GM19395 (cell line): Measurements from ENCODE around the gene ANO1.
"Not testable (repeated sequence)": the region's sequence is repeated elsewhere in the genome, so short reads cannot be mapped to it uniquely, and the experiment has no call there.

Experiments
- ATAC-seq: cut with Tn5 transposase; IDR thresholded peaks from one replicate; pipeline ENCODE4 v1.9.1; 2021; ENCODE audit warnings: mild to moderate bottlenecking, moderate library complexity; ENCODE audit not compliant: unreplicated experiment

ANO1 gene

GRCh38 chr11:70204466-70204799 lies 126.3 kb downstream of the ANO1 start:
- ATAC-seq = no peak

- no peak for ATAC-seq
Measured at GRCh38 chr11:70205049-70205725, 127.1 kb downstream of the ANO1 start.

- ATAC-seq = no peak
Measured at GRCh38 chr11:70205766-70206165, 127.6 kb downstream of the ANO1 start.

- no peak for ATAC-seq
Measured at GRCh38 chr11:70206226-70206981, 128.3 kb downstream of the ANO1 start.

- no peak for ATAC-seq
Measured at GRCh38 chr11:70206982-70207376, 128.9 kb downstream of the ANO1 start.

- no peak for ATAC-seq
Measured at GRCh38 chr11:70207531-70208131, 129.5 kb downstream of the ANO1 start.

GRCh38 chr11:70209391-70209912 lies 131.3 kb downstream of the ANO1 start:
- ATAC-seq = no peak

- ATAC-seq = no peak
Measured at GRCh38 chr11:70210051-70210501, 132.0 kb downstream of the ANO1 start.

- no peak for ATAC-seq
Measured at GRCh38 chr11:70210530-70210929, 132.4 kb downstream of the ANO1 start.

GRCh38 chr11:70212227-70212811 lies 134.2 kb downstream of the ANO1 start:
- ATAC-seq = no peak

- ATAC-seq = not testable (repeated sequence)
Measured at GRCh38 chr11:70217388-70217787, 139.3 kb downstream of the ANO1 start.

- not testable (repeated sequence) for ATAC-seq
Measured at GRCh38 chr11:70218076-70218475, 140.0 kb downstream of the ANO1 start.

- ATAC-seq = no peak
Measured at GRCh38 chr11:70220136-70220535, 142.0 kb downstream of the ANO1 start.

- ATAC-seq = no peak
Measured at GRCh38 chr11:70220920-70221319, 142.8 kb downstream of the ANO1 start.

- ATAC-seq = no peak
Measured at GRCh38 chr11:70225681-70226177, 147.6 kb downstream of the ANO1 start.

GRCh38 chr11:70226183-70226582 lies 148.1 kb downstream of the ANO1 start:
- no peak for ATAC-seq

GRCh38 chr11:70226967-70227366 lies 148.8 kb downstream of the ANO1 start:
- no peak for ATAC-seq

- ATAC-seq = no peak
Measured at GRCh38 chr11:70229737-70230136, 151.6 kb downstream of the ANO1 start.

- ATAC-seq = no peak
Measured at GRCh38 chr11:70230151-70230839, 152.2 kb downstream of the ANO1 start.

- ATAC-seq = no peak
Measured at GRCh38 chr11:70230840-70231710, 153.0 kb downstream of the ANO1 start.
